Nephron (organoid): Measurements from ENCODE around the gene AFAP1.
A peak's percentile ranks its signal among the peaks of the same experiment; 100 is the strongest.

ENCODE experiments used
- H3K27ac Mint-ChIP-seq, 3 experiments: 2 replicates each; pipeline ENCODE4 v1.8.0; 2020; ENCODE audit warnings: mixed read lengths in 3 of 3, mild to moderate bottlenecking in 2 of 3, moderate library complexity in 1 of 3
- H3K27me3 Mint-ChIP-seq: 2 replicates; pipeline ENCODE4 v1.8.0; 2021; ENCODE audit warnings: low read depth, mild to moderate bottlenecking, moderate library complexity, mixed read lengths
- H3K36me3 Mint-ChIP-seq: 2 replicates; pipeline ENCODE4 v1.8.0; 2020; ENCODE audit warnings: low read depth, mixed read lengths
- H3K4me1 Mint-ChIP-seq: 2 replicates; pipeline ENCODE4 v1.8.0; 2020; ENCODE audit warnings: mixed read lengths
- H3K4me3 Mint-ChIP-seq, 3 experiments: 2 replicates each; pipeline ENCODE4 v1.8.0; 2020; ENCODE audit warnings: mild to moderate bottlenecking in 3 of 3, mixed read lengths in 3 of 3, moderate library complexity in 2 of 3
- H3K9me3 Mint-ChIP-seq: 2 replicates; pipeline ENCODE4 v1.8.0; 2020; ENCODE audit warnings: mixed read lengths
- CTCF ChIP-seq, 3 experiments: fragments of 200-600 bp; sonication (generic); IDR thresholded peaks; one replicate each; pipeline ENCODE4 v1.5.0; 2021; ENCODE audit warnings: antibody characterized with exemption in 3 of 3; ENCODE audit not compliant: unreplicated experiment in 3 of 3

The AFAP1 gene

DNA sequence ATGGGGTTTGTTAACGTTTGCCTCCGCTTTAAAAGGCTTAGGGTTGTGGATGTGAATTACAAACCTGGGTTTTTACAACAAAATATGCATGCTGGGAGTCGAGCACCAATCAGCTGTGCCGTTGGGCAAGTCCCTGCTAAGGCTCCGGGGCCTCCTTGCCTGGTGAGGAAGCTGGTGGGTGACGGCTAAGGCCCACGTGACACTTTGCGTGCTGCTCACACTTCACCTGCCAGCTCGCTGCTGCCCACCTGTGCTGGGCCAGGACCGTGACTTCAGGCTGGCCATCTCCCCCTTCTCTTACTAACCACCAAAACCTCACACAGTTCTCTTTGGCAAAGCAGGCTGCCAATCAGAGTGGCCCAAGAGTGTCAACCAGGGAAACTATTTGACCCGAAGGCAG is 178.3 kb downstream of the AFAP1 start:
- Mint-ChIP-seq H3K4me1 (peaks cover 34% of the 10 kb centered on the region), H3K27me3 (no peaks in the 10 kb centered on the region), H3K9me3 (no peaks in the 10 kb centered on the region), H3K27ac (peak overlapping the region in 2 of 3 experiments; percentile 3 to 26), H3K4me3 (no peak overlapping the region), H3K36me3 (peaks cover 38% of the 10 kb centered on the region)
- TF ChIP-seq CTCF (IDR thresholded peaks at IDR 0.05; ENCODE audit: unreplicated experiment in 3 of 3): no peak

- Mint-ChIP-seq H3K27me3 (no peaks in the 10 kb centered on the region), H3K4me3 (no peak overlapping the region), H3K4me1 (peaks cover 34% of the 10 kb centered on the region), H3K9me3 (no peaks in the 10 kb centered on the region), H3K27ac (no peak overlapping the region), H3K36me3 (peaks cover 33% of the 10 kb centered on the region)
- no peak for TF ChIP-seq CTCF (IDR thresholded peaks at IDR 0.05; ENCODE audit: unreplicated experiment in 3 of 3)
Observed at GRCh38 chr4:7760706-7761105, 179.0 kb downstream of the AFAP1 start.

GRCh38 chr4:7760228-7760627 is 179.4 kb downstream of the AFAP1 start:
- Mint-ChIP-seq H3K4me3 (no peak overlapping the region), H3K4me1 (peaks cover 34% of the 10 kb centered on the region), H3K36me3 (peaks cover 28% of the 10 kb centered on the region)

DNA sequence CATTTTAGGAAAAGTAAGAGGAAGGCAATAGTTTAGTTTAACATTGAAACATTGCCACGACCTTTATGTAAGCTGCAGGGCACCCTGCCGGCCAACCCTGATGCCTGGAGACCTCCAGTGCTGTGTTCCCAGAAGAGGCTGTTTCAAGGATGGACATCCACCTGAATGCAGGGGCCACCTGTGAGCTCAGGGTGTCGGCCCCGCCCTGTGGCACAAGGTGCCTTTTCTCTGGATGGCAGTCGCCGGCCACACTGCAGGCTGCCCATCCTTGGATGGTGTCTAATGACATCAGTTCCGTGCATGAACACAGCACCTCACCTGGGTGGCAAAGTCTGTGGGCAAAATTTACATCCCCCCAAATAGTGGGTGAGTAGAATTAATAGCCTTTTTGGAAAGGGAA is 180.0 kb downstream of the AFAP1 start:
- no peak overlapping the region for H3K4me3 Mint-ChIP-seq
- peaks cover 25% of the 10 kb centered on the region for H3K36me3 Mint-ChIP-seq
- H3K9me3 Mint-ChIP-seq: no peaks in the 10 kb centered on the region
- H3K4me1 Mint-ChIP-seq: peaks cover 34% of the 10 kb centered on the region
- no peak for TF ChIP-seq CTCF (IDR thresholded peaks at IDR 0.05; ENCODE audit: unreplicated experiment in 3 of 3)
- peak overlapping the region in 1 of 3 experiments; percentile 22 for H3K27ac Mint-ChIP-seq
- no peaks in the 10 kb centered on the region for H3K27me3 Mint-ChIP-seq

More at GRCh38 chr4:7760228-7760627, 179.4 kb downstream of the AFAP1 start:
- H3K27me3 Mint-ChIP-seq: no peaks in the 10 kb centered on the region
- no peak overlapping the region for H3K27ac Mint-ChIP-seq
- TF ChIP-seq CTCF (IDR thresholded peaks at IDR 0.05; ENCODE audit: unreplicated experiment in 3 of 3): no peak
- H3K9me3 Mint-ChIP-seq: no peaks in the 10 kb centered on the region

- Mint-ChIP-seq H3K4me1 (peaks cover 35% of the 10 kb centered on the region), H3K9me3 (no peaks in the 10 kb centered on the region), H3K27me3 (no peaks in the 10 kb centered on the region), H3K27ac (peak overlapping the region in 1 of 3 experiments; percentile 22), H3K4me3 (no peak overlapping the region), H3K36me3 (peaks cover 24% of the 10 kb centered on the region)
- no peak for TF ChIP-seq CTCF (IDR thresholded peaks at IDR 0.05; ENCODE audit: unreplicated experiment in 3 of 3)
Observed at GRCh38 chr4:7759216-7759615, 180.4 kb downstream of the AFAP1 start.

DNA sequence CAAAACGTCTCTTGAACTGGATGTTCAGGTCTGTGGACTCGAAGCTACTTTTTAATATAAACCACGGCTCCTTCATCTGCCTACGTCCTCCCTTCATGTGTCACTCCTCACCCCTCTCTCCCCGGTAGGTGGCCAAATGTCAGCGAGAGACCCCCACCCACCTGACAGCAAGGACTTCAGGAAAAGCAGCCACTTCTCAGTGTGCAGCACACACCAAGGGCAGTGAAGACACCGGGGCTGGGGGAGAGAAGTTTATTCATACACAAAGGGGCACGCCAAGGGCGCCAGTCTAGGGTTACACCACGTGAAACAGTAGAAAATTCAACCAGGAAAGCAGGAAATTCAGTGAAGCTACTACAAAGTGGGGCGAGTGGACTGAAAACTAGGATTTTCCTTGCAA is 181.2 kb downstream of the AFAP1 start:
- H3K4me1 Mint-ChIP-seq: peaks cover 42% of the 10 kb centered on the region
- peaks cover 19% of the 10 kb centered on the region for H3K36me3 Mint-ChIP-seq
- H3K9me3 Mint-ChIP-seq: no peaks in the 10 kb centered on the region
- H3K27ac Mint-ChIP-seq: peak overlapping the region in 2 of 3 experiments; percentile 46 to 90
- H3K27me3 Mint-ChIP-seq: peaks cover 3% of the 10 kb centered on the region
- peak overlapping the region in 1 of 3 experiments; percentile 16 for H3K4me3 Mint-ChIP-seq
- TF ChIP-seq CTCF (IDR thresholded peaks at IDR 0.05; ENCODE audit: unreplicated experiment in 3 of 3): no peak
